KMS-11 (cell line): ENCODE data around the gene GAN.
A peak's percentile ranks its signal among the peaks of the same experiment; 100 is the strongest.

Experiments
- H2AFZ ChIP-seq: fragments of 200-600 bp; sonication (generic); 2 replicates; pipeline ENCODE4 v1.6.1; 2016; ENCODE audit warnings: antibody characterized with exemption, mixed run types, low read depth
- H3K27ac ChIP-seq: fragments of 200-600 bp; sonication (generic); 2 replicates; pipeline ENCODE4 v1.6.1; 2016; ENCODE audit warnings: mild to moderate bottlenecking, mixed run types
- H3K27me3 ChIP-seq: fragments of 200-600 bp; sonication (generic); 2 replicates; pipeline ENCODE4 v1.6.1; 2017; ENCODE audit warnings: mild to moderate bottlenecking, low read depth, mixed run types, moderate library complexity; ENCODE audit not compliant: insufficient read depth
- H3K36me3 ChIP-seq: fragments of 200-600 bp; sonication (generic); 2 replicates; pipeline ENCODE4 v1.6.1; 2017; ENCODE audit warnings: mild to moderate bottlenecking, mixed run types; ENCODE audit not compliant: insufficient read depth
- H3K4me1 ChIP-seq: fragments of 200-600 bp; sonication (generic); 2 replicates; pipeline ENCODE4 v1.6.1; 2016; ENCODE audit warnings: mild to moderate bottlenecking, low read depth, mixed run types; ENCODE audit not compliant: poor library complexity, severe bottlenecking
- H3K4me2 ChIP-seq: fragments of 200-600 bp; sonication (generic); 2 replicates; pipeline ENCODE4 v1.7.0; 2016; ENCODE audit warnings: mild to moderate bottlenecking, mixed run types
- H3K4me3 ChIP-seq: fragments of 200-600 bp; sonication (generic); IDR thresholded peaks from 2 replicates; pipeline ENCODE4 v1.6.1; 2017; ENCODE audit warnings: low read depth, low read length, mixed read lengths; ENCODE audit not compliant: insufficient read depth
- H3K79me2 ChIP-seq: fragments of 200-600 bp; sonication (generic); 2 replicates; pipeline ENCODE4 v1.6.1; 2016; ENCODE audit warnings: low read depth, mixed run types; ENCODE audit not compliant: insufficient read depth
- H3K9ac ChIP-seq: fragments of 200-600 bp; sonication (generic); 2 replicates; pipeline ENCODE4 v1.6.1; 2016; ENCODE audit warnings: mild to moderate bottlenecking, mixed run types
- H4K20me1 ChIP-seq: fragments of 200-600 bp; sonication (generic); 2 replicates; pipeline ENCODE4 v1.6.1; 2016; ENCODE audit warnings: mild to moderate bottlenecking, mixed run types; ENCODE audit not compliant: insufficient read depth
- CTCF ChIP-seq: fragments of 200-600 bp; sonication (generic); conservative IDR thresholded peaks from 2 replicates; pipeline ENCODE4 v1.6.1; 2017; ENCODE audit warnings: low read depth, mild to moderate bottlenecking, antibody characterized with exemption, low read length, moderate library complexity, mixed read lengths

The GAN gene

DNA sequence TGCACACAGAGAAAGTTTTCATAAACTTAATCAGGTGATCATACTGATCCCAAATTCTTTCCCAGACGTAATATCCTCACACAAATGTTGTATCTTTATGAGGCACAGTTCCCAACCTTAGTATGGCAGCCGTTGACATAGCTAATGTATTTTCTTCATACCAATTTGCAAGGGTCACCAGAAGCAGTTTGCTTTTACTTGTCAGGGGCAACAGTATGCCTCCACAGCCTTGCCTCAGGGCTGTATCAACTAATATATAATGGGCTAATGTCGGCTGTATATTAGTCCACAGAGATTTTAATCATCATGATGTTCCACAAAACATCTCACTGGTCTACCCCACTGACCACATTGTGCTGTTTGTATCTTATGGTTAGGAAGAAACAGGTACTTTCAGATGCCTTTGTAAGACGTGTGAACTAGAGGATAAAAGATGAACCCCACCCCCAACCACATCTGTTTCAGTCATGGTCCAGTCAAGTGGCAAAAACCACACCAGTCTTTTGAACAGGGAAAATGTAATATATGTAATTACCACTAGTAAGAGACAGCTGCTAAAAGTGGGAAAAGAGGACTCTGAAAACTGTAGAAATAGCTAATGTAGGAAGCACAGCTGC lies 55.2 kb downstream of the GAN start:
- TF ChIP-seq CTCF, result no peak
- Histone ChIP-seq H3K27me3 (no peaks in the 10 kb centered on the region), H3K27ac (no peak overlapping the region; the same call in 1 of the 2 replicates), H3K4me3 (no peak overlapping the region), H3K79me2 (no peaks in the 10 kb centered on the region), H3K4me1 (peaks cover 50% of the 10 kb centered on the region), H3K36me3 (no peaks in the 10 kb centered on the region), H3K4me2 (peak overlapping the region; percentile 67), H2AFZ (no peak overlapping the region), H4K20me1 (no peaks in the 10 kb centered on the region), H3K9ac (no peak overlapping the region)

DNA sequence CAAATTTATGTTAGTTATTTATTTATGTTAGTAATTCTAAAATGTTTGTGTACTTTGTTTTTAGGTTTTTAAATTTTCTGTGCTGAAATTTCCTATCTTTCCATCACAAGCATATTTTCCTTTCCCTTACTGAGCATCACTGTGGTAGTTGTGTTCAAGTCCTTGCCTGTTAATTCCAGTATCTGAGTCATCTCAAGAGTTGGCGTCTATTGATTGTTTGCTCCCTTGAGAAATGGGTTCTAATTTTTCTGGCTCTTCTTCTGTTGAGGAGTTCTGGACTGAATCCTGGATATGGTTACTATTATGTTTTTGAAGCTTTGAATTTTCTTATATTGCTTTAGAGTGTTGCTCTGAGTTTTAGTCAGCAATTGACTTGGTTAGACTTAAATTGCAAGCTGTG lies 56.3 kb downstream of the GAN start:
- no peak for TF ChIP-seq CTCF
- Histone ChIP-seq H3K4me3 (no peak overlapping the region), H3K27me3 (no peaks in the 10 kb centered on the region), H3K79me2 (no peaks in the 10 kb centered on the region), H3K36me3 (no peaks in the 10 kb centered on the region), H4K20me1 (no peaks in the 10 kb centered on the region), H2AFZ (no peak overlapping the region), H3K9ac (no peak overlapping the region), H3K4me1 (peaks cover 50% of the 10 kb centered on the region), H3K27ac (no peak overlapping the region), H3K4me2 (peak overlapping the region; percentile 67; the same call in 1 of the 2 replicates)

GRCh38 chr16:81374550-81374949 lies 59.8 kb downstream of the GAN start:
- Histone ChIP-seq H3K27ac (no peak overlapping the region), H3K4me2 (no peak overlapping the region), H3K9ac (no peak overlapping the region), H3K27me3 (no peaks in the 10 kb centered on the region), H4K20me1 (no peaks in the 10 kb centered on the region), H3K4me1 (peaks cover 25% of the 10 kb centered on the region), H3K36me3 (no peaks in the 10 kb centered on the region), H3K4me3 (no peak overlapping the region), H3K79me2 (no peaks in the 10 kb centered on the region), H2AFZ (no peak overlapping the region)
- TF ChIP-seq CTCF, result no peak

DNA sequence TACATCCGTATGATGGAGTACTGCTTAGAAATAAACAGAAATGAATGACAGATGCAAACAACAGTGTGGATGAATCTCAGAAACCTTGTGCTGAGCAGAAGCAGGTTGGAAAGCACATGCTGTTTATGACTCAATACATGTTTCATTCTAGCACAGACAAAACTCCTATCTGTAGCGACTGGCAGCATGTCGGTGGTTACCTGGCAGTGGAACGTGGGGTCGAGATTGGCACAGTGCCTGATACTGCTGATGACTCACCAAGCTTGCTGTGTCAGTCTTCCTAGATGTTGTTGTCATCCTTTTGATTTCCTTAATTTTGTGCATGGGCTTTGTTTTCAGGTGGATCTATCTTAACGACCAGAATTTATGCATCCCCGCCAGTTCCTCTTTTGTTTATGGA lies 62.1 kb downstream of the GAN start:
- H2AFZ ChIP-seq, result no peak overlapping the region
- H3K4me2 ChIP-seq, result no peak overlapping the region
- H3K9ac ChIP-seq, result no peak overlapping the region
- no peaks in the 10 kb centered on the region for H4K20me1 ChIP-seq
- no peak for TF ChIP-seq CTCF
- H3K4me3 ChIP-seq, result no peak overlapping the region
- no peak overlapping the region for H3K27ac ChIP-seq
- H3K36me3 ChIP-seq, result no peaks in the 10 kb centered on the region
- peaks cover 2% of the 10 kb centered on the region for H3K4me1 ChIP-seq
- H3K27me3 ChIP-seq, result no peaks in the 10 kb centered on the region
- H3K79me2 ChIP-seq, result no peaks in the 10 kb centered on the region
